SU-DHL-6 (cell line): ENCODE data around the gene KLF17.

Source experiments
- H2AFZ ChIP-seq: fragments of 200-600 bp; sonication (generic); 2 replicates; pipeline ENCODE4 v1.6.1; 2014; ENCODE audit warnings: low read depth, mild to moderate bottlenecking, moderate library complexity, mixed read lengths, antibody characterized with exemption, low read length; ENCODE audit not compliant: severe bottlenecking
- H3F3A ChIP-seq: fragments of 200-600 bp; shearing (Covaris generic); 2 replicates; pipeline ENCODE4 v1.6.0; 2016; ENCODE audit warnings: antibody characterized with exemption, mild to moderate bottlenecking; ENCODE audit not compliant: insufficient read depth
- H3K27ac ChIP-seq: fragments of 200-600 bp; sonication (generic); 2 replicates; pipeline ENCODE4 v1.5.1; 2016; ENCODE audit warnings: low read depth, mild to moderate bottlenecking, low read length, moderate library complexity, mixed read lengths
- H3K27me3 ChIP-seq: fragments of 200-600 bp; sonication (generic), shearing (Covaris generic); 2 replicates; pipeline ENCODE4 v1.6.0; 2014; ENCODE audit warnings: mild to moderate bottlenecking, low read length
- H3K36me3 ChIP-seq: fragments of 200-600 bp; sonication (generic); 2 replicates; pipeline ENCODE4 v1.6.1; 2014; ENCODE audit warnings: mild to moderate bottlenecking, low read length, mixed read lengths
- H3K4me2 ChIP-seq: fragments of 300-600, 200-600 bp; shearing (Covaris generic), sonication (generic); 2 replicates; pipeline ENCODE4 v1.6.0; 2014; ENCODE audit warnings: low read length, low read depth, mild to moderate bottlenecking; ENCODE audit not compliant: poor library complexity, severe bottlenecking
- H3K4me3 ChIP-seq: fragments of 200-600 bp; sonication (generic); 2 replicates; pipeline ENCODE4 v1.5.1; 2014; ENCODE audit warnings: antibody characterized with exemption, low read length, mild to moderate bottlenecking, mixed read lengths; ENCODE audit not compliant: insufficient read depth, poor library complexity, severe bottlenecking
- H3K79me2 ChIP-seq: fragments of 200-600 bp; sonication (generic); 2 replicates; pipeline ENCODE4 v1.6.1; 2014; ENCODE audit warnings: mild to moderate bottlenecking, low read length, moderate library complexity; ENCODE audit not compliant: insufficient read depth
- H3K9ac ChIP-seq: fragments of 200-600 bp; sonication (generic); 2 replicates; pipeline ENCODE4 v1.7.0; 2014; ENCODE audit warnings: mild to moderate bottlenecking, low read length
- H3K9me2 ChIP-seq: fragments of 200-600 bp; sonication (generic); replicated peaks from 2 replicates; pipeline ENCODE4 v1.6.1; 2014; ENCODE audit warnings: low read length; ENCODE audit not compliant: insufficient read depth
- H3K9me3 ChIP-seq: fragments of 200-600 bp; sonication (generic); 2 replicates; pipeline ENCODE4 v1.6.1; 2014; ENCODE audit warnings: low read length, mixed read lengths; ENCODE audit not compliant: insufficient read depth
- H4K20me1 ChIP-seq: fragments of 200-600 bp; sonication (generic); 2 replicates; pipeline ENCODE4 v1.6.1; 2014; ENCODE audit warnings: low read depth, mild to moderate bottlenecking, antibody characterized with exemption, low read length, moderate library complexity, mixed read lengths
- EZH2phosphoT487 ChIP-seq: fragments of 200-600 bp; sonication (generic), shearing (Covaris generic); conservative IDR thresholded peaks from 2 replicates; pipeline ENCODE4 v1.6.1; 2018; ENCODE audit warnings: mild to moderate bottlenecking, antibody characterized with exemption, low read length, moderate library complexity, mixed read lengths
- TF ChIP-seq, protein P1 (sequence below): fragments of 200-600 bp; sonication (generic); IDR thresholded peaks from one replicate; pipeline ENCODE4 v1.5.1; 2017; ENCODE audit warnings: antibody characterized with exemption, mild to moderate bottlenecking, low read length, moderate library complexity; ENCODE audit not compliant: insufficient read depth, poor library complexity, severe bottlenecking

KLF17 gene

GRCh38 chr1:44120398-44120949, 1.9 kb downstream of the KLF17 start:
- H4K20me1 ChIP-seq: no peaks in the 10 kb centered on the region
- H3K27me3 ChIP-seq: no peaks in the 10 kb centered on the region
- no peaks in the 10 kb centered on the region for H3K9me3 ChIP-seq
- no peaks in the 10 kb centered on the region for H3F3A ChIP-seq
- no peak overlapping the region for H3K4me3 ChIP-seq
- no peaks in the 10 kb centered on the region for H3K36me3 ChIP-seq
- TF ChIP-seq, protein P1, sequence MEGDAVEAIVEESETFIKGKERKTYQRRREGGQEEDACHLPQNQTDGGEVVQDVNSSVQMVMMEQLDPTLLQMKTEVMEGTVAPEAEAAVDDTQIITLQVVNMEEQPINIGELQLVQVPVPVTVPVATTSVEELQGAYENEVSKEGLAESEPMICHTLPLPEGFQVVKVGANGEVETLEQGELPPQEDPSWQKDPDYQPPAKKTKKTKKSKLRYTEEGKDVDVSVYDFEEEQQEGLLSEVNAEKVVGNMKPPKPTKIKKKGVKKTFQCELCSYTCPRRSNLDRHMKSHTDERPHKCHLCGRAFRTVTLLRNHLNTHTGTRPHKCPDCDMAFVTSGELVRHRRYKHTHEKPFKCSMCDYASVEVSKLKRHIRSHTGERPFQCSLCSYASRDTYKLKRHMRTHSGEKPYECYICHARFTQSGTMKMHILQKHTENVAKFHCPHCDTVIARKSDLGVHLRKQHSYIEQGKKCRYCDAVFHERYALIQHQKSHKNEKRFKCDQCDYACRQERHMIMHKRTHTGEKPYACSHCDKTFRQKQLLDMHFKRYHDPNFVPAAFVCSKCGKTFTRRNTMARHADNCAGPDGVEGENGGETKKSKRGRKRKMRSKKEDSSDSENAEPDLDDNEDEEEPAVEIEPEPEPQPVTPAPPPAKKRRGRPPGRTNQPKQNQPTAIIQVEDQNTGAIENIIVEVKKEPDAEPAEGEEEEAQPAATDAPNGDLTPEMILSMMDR: no peak
- TF ChIP-seq EZH2phosphoT487: no peak
- H3K27ac ChIP-seq: no peak overlapping the region
- no peak overlapping the region for H2AFZ ChIP-seq
- no peaks in the 10 kb centered on the region for H3K79me2 ChIP-seq
- no peak overlapping the region for H3K4me2 ChIP-seq
- H3K9me2 ChIP-seq: no peaks in the 10 kb centered on the region
- no peak overlapping the region for H3K9ac ChIP-seq

DNA sequence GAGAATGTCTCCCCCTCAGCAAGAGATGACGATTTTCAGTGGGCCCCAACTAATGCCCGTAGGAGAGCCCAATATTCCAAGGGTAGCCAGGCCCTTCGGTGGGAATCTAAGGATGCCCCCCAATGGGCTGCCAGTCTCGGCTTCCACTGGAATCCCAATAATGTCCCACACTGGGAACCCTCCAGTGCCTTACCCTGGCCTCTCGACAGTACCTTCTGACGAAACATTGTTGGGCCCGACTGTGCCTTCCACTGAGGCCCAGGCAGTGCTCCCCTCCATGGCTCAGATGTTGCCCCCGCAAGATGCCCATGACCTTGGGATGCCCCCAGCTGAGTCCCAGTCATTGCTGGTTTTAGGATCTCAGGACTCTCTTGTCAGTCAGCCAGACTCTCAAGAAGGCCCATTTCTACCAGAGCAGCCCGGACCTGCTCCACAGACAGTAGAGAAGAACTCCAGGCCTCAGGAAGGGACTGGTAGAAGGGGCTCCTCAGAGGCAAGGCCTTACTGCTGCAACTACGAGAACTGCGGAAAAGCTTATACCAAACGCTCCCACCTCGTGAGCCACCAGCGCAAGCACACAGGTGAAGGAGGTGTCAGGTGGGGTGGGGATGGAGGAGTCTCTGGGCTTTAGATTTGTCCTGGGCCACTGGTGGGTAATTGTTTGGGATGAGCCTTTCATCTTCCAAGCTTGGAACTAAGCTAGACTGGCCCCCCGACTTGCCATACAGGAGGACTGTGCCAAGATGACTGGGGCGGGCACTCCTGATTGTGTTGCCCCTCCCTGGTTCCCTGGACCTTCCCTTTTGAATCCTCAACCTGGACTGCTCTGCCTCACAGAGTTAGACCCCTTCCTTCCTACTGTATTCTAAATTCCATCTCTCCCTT, 11.2 kb downstream of the KLF17 start:
- no peak overlapping the region for H3K4me2 ChIP-seq
- TF ChIP-seq EZH2phosphoT487: no peak
- TF ChIP-seq, protein P1: no peak
- no peak overlapping the region for H2AFZ ChIP-seq
- no peak overlapping the region for H3K9ac ChIP-seq
- no peak overlapping the region for H3K27ac ChIP-seq
- H3K79me2 ChIP-seq: no peaks in the 10 kb centered on the region
- no peaks in the 10 kb centered on the region for H3K36me3 ChIP-seq
- no peak overlapping the region for H3K4me3 ChIP-seq
- H3K9me3 ChIP-seq: no peaks in the 10 kb centered on the region
- H3K9me2 ChIP-seq: no peaks in the 10 kb centered on the region
- H3F3A ChIP-seq: no peaks in the 10 kb centered on the region
- H4K20me1 ChIP-seq: no peaks in the 10 kb centered on the region
- H3K27me3 ChIP-seq: no peaks in the 10 kb centered on the region

- H3K4me3 ChIP-seq: no peak overlapping the region
- no peaks in the 10 kb centered on the region for H3K79me2 ChIP-seq
- no peaks in the 10 kb centered on the region for H4K20me1 ChIP-seq
- no peaks in the 10 kb centered on the region for H3K27me3 ChIP-seq
- H3K9me3 ChIP-seq: no peaks in the 10 kb centered on the region
- TF ChIP-seq, protein P1: no peak
- no peak for TF ChIP-seq EZH2phosphoT487
- no peak overlapping the region for H3K4me2 ChIP-seq
- H3K9me2 ChIP-seq: no peaks in the 10 kb centered on the region
- no peak overlapping the region for H3K27ac ChIP-seq
- no peaks in the 10 kb centered on the region for H3K36me3 ChIP-seq
- no peak overlapping the region for H2AFZ ChIP-seq
- H3F3A ChIP-seq: no peaks in the 10 kb centered on the region
- H3K9ac ChIP-seq: no peak overlapping the region
Measured at GRCh38 chr1:44131411-44131810, 12.8 kb downstream of the KLF17 start.
